ENCODE results near the gene LRFN2. TPM values are rescaled to one million over a fixed set of nuclear protein-coding genes. Genes with fewer than 3 reads are reported as not detected.

Gene LRFN2
- total RNA-seq, 4 donors from 2014 or later = 0.14 to 0.34 TPM; not detected in 2

- no peak for DNase-seq
- TF ChIP-seq POLR2A (IDR thresholded peaks at IDR 0.05) (no peak), CTCF (IDR thresholded peaks at IDR 0.05) (no peak)
Observed at GRCh38 chr6:40541556-40542174, 45.5 kb downstream of the LRFN2 start.

GRCh38 chr6:40540790-40541189 is 46.4 kb downstream of the LRFN2 start:
- H3K36me3 ChIP-seq = no peaks in the 10 kb centered on the region
- no peaks in the 10 kb centered on the region for H3K4me1 ChIP-seq
- no peaks in the 10 kb centered on the region for H3K9me3 ChIP-seq
- H3K27me3 ChIP-seq = no peaks in the 10 kb centered on the region
- no peak for DNase-seq
- intact Hi-C loops (cut with DNase I; ENCODE audit: low total_unique reads) = no loop called here
- H3K27ac ChIP-seq = no peak overlapping the region
- no peak for TF ChIP-seq CTCF (IDR thresholded peaks at IDR 0.05)
- H3K4me3 ChIP-seq = no peak overlapping the region

More at GRCh38 chr6:40541556-40542174, 45.5 kb downstream of the LRFN2 start:
- Histone ChIP-seq H3K36me3 (no peaks in the 10 kb centered on the region), H3K4me3 (no peak overlapping the region), H3K27me3 (no peaks in the 10 kb centered on the region), H3K27ac (no peak overlapping the region), H3K4me1 (no peaks in the 10 kb centered on the region), H3K9me3 (no peaks in the 10 kb centered on the region)
- intact Hi-C loops (cut with DNase I; ENCODE audit: low total_unique reads) = no loop called here

GRCh38 chr6:40539853-40540252 is 47.3 kb downstream of the LRFN2 start:
- no peaks in the 10 kb centered on the region for H3K9me3 ChIP-seq
- H3K27me3 ChIP-seq = no peaks in the 10 kb centered on the region
- no peak overlapping the region for H3K4me3 ChIP-seq
- TF ChIP-seq POLR2A (IDR thresholded peaks at IDR 0.05) = no peak
- TF ChIP-seq CTCF (IDR thresholded peaks at IDR 0.05) = no peak
- no peaks in the 10 kb centered on the region for H3K36me3 ChIP-seq
- intact Hi-C loops (cut with DNase I; ENCODE audit: low total_unique reads) = no loop called here
- no peak overlapping the region for H3K27ac ChIP-seq
- no peaks in the 10 kb centered on the region for H3K4me1 ChIP-seq
- DNase-seq = no peak

- no peak overlapping the region for H3K4me3 ChIP-seq
- H3K4me1 ChIP-seq = no peaks in the 10 kb centered on the region
- intact Hi-C loops (cut with DNase I; ENCODE audit: low total_unique reads) = no loop called here
- no peak for DNase-seq
- H3K9me3 ChIP-seq = no peaks in the 10 kb centered on the region
- H3K27ac ChIP-seq = no peak overlapping the region
- H3K36me3 ChIP-seq = no peaks in the 10 kb centered on the region
- H3K27me3 ChIP-seq = no peaks in the 10 kb centered on the region
- TF ChIP-seq POLR2A (IDR thresholded peaks at IDR 0.05) (no peak), CTCF (IDR thresholded peaks at IDR 0.05) (no peak)
Observed at GRCh38 chr6:40538556-40538955, 48.6 kb downstream of the LRFN2 start.

GRCh38 chr6:40537446-40537845 is 49.7 kb downstream of the LRFN2 start:
- H3K27me3 ChIP-seq = no peaks in the 10 kb centered on the region
- H3K36me3 ChIP-seq = no peaks in the 10 kb centered on the region
- DNase-seq = no peak
- H3K4me1 ChIP-seq = no peaks in the 10 kb centered on the region
- intact Hi-C loops (cut with DNase I; ENCODE audit: low total_unique reads) = no loop called here
- TF ChIP-seq CTCF (IDR thresholded peaks at IDR 0.05) (no peak), POLR2A (IDR thresholded peaks at IDR 0.05) (no peak)
- H3K9me3 ChIP-seq = no peaks in the 10 kb centered on the region
- H3K4me3 ChIP-seq = no peak overlapping the region
- H3K27ac ChIP-seq = no peak overlapping the region
